HEK293T (cell line): ENCODE data around the gene ROCK1.

Source experiments
- ARNT ChIP-seq: fragments of 450-650 bp; IDR thresholded peaks from 2 replicates; pipeline ENCODE4 v1.6.1; 2017; ENCODE audit warnings: mild to moderate bottlenecking
- BHLHE40 ChIP-seq: fragments of 450-650 bp; IDR thresholded peaks from 2 replicates; pipeline ENCODE4 v1.6.1; 2016; ENCODE audit warnings: mild to moderate bottlenecking, moderate library complexity, borderline replicate concordance
- CTBP1 ChIP-seq: fragments of 450-650 bp; IDR thresholded peaks from 2 replicates; pipeline ENCODE4 v1.6.1; 2016; ENCODE audit warnings: borderline replicate concordance
- FOXA1 ChIP-seq: fragments of 450-650 bp; IDR thresholded peaks from 2 replicates; pipeline ENCODE4 v1.6.1; 2016; ENCODE audit warnings: mild to moderate bottlenecking
- FOXK2 ChIP-seq: fragments of 450-650 bp; IDR thresholded peaks from 2 replicates; pipeline ENCODE4 v1.6.1; 2016; ENCODE audit warnings: mild to moderate bottlenecking
- FOXM1 ChIP-seq: fragments of 450-650 bp; IDR thresholded peaks from 2 replicates; pipeline ENCODE4 v1.6.1; 2017; ENCODE audit warnings: mild to moderate bottlenecking, borderline replicate concordance
- L3MBTL2 ChIP-seq: fragments of 450-650 bp; conservative IDR thresholded peaks from 2 replicates; pipeline ENCODE4 v1.6.1; 2016; ENCODE audit warnings: mild to moderate bottlenecking
- LEF1 ChIP-seq: fragments of 450-650 bp; IDR thresholded peaks from 2 replicates; pipeline ENCODE4 v1.6.1; 2017; ENCODE audit warnings: mild to moderate bottlenecking, borderline replicate concordance
- SP1 ChIP-seq: fragments of 450-650 bp; IDR thresholded peaks from 2 replicates; pipeline ENCODE4 v1.6.1; 2017
- SUZ12 ChIP-seq: fragments of 450-650 bp; IDR thresholded peaks from 2 replicates; pipeline ENCODE4 v1.6.1; 2016; ENCODE audit warnings: mild to moderate bottlenecking
- ZNF384 ChIP-seq: fragments of 450-650 bp; IDR thresholded peaks from 2 replicates; pipeline ENCODE4 v1.6.1; 2016
- TF ChIP-seq, protein P1 (sequence below): fragments of 450-650 bp; IDR thresholded peaks from 2 replicates; pipeline ENCODE4 v1.6.1; 2016

DNA sequence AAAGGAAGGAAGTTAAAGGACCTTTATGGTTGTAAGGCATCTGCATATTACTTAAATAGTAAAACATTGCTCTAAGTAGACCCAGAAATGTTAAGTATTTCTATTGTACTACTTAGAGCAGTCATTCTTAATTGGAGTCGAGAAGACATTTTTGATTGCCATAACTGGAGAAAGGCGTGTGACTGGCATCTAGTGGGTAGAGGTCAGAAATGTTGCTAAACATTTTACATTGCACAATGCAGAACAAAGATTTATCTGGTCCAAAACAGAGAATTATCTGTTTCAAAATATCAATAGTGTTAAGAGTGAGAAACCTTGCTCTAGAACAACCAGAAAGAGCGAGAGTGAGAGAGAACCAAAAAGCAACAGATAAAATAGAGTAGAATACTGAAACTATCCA is 23.3 kb upstream of the ROCK1 start:
- TF ChIP-seq CTBP1 (no peak), BHLHE40 (no peak), SP1 (no peak), L3MBTL2 (no peak), FOXA1 (no peak), FOXM1 (no peak), LEF1 (no peak), SUZ12 (no peak), FOXK2 (no peak), ZNF384 (no peak), ARNT (no peak)
- TF ChIP-seq, protein P1, sequence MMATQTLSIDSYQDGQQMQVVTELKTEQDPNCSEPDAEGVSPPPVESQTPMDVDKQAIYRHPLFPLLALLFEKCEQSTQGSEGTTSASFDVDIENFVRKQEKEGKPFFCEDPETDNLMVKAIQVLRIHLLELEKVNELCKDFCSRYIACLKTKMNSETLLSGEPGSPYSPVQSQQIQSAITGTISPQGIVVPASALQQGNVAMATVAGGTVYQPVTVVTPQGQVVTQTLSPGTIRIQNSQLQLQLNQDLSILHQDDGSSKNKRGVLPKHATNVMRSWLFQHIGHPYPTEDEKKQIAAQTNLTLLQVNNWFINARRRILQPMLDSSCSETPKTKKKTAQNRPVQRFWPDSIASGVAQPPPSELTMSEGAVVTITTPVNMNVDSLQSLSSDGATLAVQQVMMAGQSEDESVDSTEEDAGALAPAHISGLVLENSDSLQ = no peak
